Measurements from ENCODE around the gene USP15. TPM values are rescaled to one million over a fixed set of nuclear protein-coding genes. Genes with fewer than 3 reads are reported as not detected.

The USP15 gene
- total RNA-seq (2014; rRNA removed; shearing (Covaris generic)), result 29.0 and 37.7 TPM in 2 replicates
- polyA plus RNA-seq (2015; cell fraction: cytosol; rRNA removed), result 18.3 and 25.0 TPM in 2 replicates
- polyA plus RNA-seq (2015; cell fraction: nucleus; rRNA removed), result 107 and 137 TPM in 2 replicates

GRCh38 chr12:62259993-62260732 is at the start of gene USP15:
Gene USP15 (plus strand): TSS chr12:62260404. CDS start chr12:62260415, 11 bp downstream.
- DNase-seq (ENCODE audit: low read depth, low spot score), result peak; percentile 95
- in situ Hi-C loops (cut with HindIII; ENCODE audit: low pct_unique_long_range_greater_than_20kb, low sequenced_read_pairs), result no loop called here

DNA sequence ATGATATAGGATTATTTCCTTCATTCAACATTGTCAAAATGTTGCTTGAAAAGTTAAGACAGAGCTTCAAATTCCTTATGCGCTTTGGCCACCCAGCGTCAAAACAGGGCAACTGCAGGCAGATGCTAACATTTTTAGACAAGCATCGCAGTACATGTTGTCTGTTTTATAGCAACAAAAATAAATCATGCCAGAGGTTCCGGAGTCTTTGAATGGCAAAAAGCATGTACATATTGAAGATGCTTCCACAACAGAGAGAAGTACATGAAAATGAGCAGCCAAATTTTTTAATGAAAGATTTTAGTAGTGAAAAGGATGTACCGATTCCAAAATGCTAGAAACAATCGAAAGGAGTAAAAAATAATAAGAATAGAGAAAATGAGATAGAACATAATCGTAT is 49.8 kb upstream of the USP15 start:
- peak; percentile 63 for DNase-seq (ENCODE audit: low read depth, low spot score)
- in situ Hi-C loops (cut with HindIII; ENCODE audit: low pct_unique_long_range_greater_than_20kb, low sequenced_read_pairs), result no loop called here

DNA sequence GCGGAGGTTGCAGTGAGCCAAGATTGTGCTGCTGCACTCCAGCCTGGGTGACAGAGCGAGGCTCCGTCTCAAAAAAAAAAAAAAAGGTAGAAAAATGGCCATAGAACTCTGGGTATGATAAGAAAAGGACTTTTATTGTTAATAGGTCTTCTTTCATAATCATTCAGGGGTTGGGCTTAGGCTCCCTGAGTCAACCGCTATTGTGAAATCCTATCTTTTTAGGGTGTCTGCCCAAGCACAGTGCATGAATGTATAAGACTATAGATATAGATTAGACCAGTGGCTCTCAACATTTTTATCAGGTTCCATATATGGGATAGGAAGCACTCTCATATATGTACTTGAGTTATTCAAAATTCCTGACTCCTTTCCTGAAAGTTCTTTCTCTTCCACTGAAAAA is 48.7 kb upstream of the USP15 start:
- no peak for DNase-seq (ENCODE audit: low read depth, low spot score)
- in situ Hi-C loops (cut with HindIII; ENCODE audit: low pct_unique_long_range_greater_than_20kb, low sequenced_read_pairs), result no loop called here

DNA sequence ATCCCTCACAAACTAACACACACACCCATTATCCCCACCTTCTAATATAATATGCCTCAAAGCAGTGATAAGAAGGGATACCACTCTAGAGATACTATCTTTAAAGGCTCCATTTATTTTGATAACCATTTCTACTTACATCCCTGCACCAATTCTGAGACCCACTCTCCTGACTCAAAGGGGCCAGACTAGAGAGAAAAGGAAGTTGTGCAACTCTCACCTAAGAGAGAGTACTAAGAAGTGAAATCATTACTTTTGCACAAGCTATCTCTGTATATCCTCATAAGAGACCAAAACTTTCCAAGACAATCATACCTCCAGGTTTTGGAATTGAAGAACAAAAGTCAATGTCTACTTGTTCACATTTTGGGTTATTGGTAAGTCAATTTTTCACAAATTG is 45.4 kb upstream of the USP15 start:
- in situ Hi-C loops (cut with HindIII; ENCODE audit: low pct_unique_long_range_greater_than_20kb, low sequenced_read_pairs), result no loop called here

DNA sequence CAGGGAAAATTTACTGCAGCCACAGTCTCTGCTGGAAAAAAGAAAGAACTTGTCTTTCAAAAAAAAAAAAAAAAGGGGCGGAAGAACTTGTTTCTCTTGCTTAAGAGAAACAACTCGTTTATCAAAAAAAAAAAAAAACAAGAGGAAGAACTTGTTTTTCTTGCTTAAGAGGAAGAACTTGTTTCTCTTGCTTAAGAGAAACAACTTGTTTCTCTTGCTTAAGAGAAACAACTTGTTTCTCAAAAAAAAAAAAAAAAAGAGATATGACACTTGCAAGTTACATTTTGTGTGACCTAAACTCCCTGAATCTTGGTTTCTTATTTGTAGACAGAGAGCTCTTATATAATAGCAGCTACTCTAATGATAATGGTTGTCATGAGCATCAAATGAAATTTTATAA is 44.7 kb upstream of the USP15 start:
- no peak for DNase-seq (ENCODE audit: low read depth, low spot score)
- in situ Hi-C loops (cut with HindIII; ENCODE audit: low pct_unique_long_range_greater_than_20kb, low sequenced_read_pairs), result no loop called here

More for the DNA sequence above, 45.4 kb upstream of the USP15 start:
- DNase-seq (ENCODE audit: low read depth, low spot score), result no peak

DNA sequence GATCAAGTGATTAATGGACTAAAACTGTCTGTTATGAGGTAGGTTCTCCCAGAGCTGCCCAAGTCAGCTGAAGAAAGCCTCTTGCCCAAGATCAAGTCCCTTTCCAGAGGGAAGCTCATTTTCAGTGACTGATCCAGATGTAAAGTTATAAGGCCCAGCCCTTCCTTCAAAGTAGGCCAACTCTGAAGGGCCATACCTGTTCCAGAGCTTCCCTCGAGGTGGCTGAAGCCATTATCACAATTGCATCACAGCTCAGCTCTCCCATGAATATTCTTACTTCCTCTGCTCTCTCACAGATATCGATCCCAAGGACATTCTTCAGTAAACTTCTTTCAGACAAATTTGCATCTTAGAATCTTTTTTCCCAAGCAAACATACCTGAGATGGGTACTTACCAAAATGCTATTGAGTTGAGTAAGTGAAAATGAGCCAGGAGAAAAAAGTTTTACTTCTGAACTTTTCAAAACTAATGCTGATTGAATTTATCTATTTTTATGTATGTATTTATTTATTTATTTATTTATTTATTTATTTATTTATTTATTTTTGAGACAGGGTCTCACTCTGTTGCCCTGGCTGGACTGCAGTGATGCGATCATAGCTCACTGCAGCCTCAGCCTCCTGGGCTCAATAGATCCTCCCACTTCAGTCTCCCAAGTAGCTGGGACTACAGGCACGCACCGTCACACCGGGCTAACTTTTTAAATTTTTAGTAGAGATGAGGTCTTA is 42.6 kb upstream of the USP15 start:
- no peak for DNase-seq (ENCODE audit: low read depth, low spot score)
- in situ Hi-C loops (cut with HindIII; ENCODE audit: low pct_unique_long_range_greater_than_20kb, low sequenced_read_pairs), result no loop called here

DNA sequence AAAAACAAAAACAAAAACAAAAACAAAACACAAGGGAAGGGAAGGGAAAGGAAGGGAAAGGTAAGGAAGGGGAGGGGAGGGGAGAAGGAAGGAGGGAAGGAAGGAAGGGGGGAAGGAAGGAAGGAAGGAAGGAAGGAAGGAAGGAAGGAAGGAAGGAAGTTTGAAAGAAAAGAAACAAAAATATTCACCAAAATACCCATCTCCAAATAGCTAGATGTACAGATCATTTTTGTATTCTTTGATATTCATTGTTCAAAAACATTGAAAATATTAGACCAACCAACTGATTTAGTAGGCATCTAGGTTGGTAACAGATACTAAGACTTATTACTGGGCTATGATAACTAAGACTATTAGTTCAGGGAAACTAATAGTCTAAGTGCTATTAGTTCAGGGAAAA is 39.1 kb upstream of the USP15 start:
- DNase-seq (ENCODE audit: low read depth, low spot score), result no peak
- in situ Hi-C loops (cut with HindIII; ENCODE audit: low pct_unique_long_range_greater_than_20kb, low sequenced_read_pairs), result no loop called here

GRCh38 chr12:62224601-62225000 is 35.6 kb upstream of the USP15 start:
- in situ Hi-C loops (cut with HindIII; ENCODE audit: low pct_unique_long_range_greater_than_20kb, low sequenced_read_pairs), result no loop called here
- no peak for DNase-seq (ENCODE audit: low read depth, low spot score)

GRCh38 chr12:62227091-62227490 is 33.1 kb upstream of the USP15 start:
- no peak for DNase-seq (ENCODE audit: low read depth, low spot score)
- in situ Hi-C loops (cut with HindIII; ENCODE audit: low pct_unique_long_range_greater_than_20kb, low sequenced_read_pairs), result no loop called here

DNA sequence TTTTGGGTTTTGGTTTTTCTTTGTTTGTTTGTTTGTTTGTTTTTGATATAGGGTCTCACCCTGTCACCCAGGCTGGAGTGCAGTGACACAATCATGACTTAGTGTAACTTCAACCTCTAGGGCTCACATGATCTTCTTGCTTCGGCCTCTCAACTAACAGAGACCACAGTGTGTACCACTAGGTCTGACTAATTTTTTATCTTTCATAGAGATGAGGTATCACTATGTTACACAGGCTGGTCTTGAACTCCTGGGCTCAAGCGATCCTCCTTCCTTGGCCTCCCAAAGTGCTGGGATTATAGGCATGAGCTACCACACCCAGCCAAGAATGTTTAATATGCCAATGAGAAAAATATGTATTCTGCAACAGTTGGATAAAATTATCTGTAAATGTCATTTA is 29.6 kb upstream of the USP15 start:
- DNase-seq (ENCODE audit: low read depth, low spot score), result no peak
- in situ Hi-C loops (cut with HindIII; ENCODE audit: low pct_unique_long_range_greater_than_20kb, low sequenced_read_pairs), result no loop called here

DNA sequence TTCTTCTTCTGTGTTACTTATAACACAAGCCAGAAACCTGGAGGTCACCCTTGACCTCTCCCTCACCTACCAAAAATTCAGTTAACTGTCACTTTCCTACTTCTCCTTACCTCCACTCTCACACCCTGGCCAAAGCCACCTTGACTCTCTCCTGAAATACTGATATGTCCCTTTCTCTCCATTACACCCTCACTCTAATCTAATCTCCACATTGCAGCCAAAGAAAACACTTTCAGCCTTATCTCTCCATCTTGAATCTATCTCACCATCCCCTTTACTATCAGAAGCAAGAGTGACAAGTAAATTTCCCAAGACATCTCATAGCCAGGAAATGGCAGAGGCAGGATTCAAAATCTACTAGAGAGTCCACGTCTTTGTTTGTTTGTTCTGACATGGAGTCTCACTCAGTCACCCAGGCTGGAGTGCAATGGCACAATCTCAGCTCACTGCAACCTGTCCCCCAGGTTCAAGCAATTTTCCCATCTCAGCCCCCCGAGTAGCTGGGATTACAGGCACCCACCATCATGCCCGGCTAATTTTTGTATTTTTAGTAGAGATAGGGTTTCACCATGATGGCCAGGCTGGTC is 28.0 kb upstream of the USP15 start:
- in situ Hi-C loops (cut with HindIII; ENCODE audit: low pct_unique_long_range_greater_than_20kb, low sequenced_read_pairs), result no loop called here
- DNase-seq (ENCODE audit: low read depth, low spot score), result no peak

GRCh38 chr12:62233805-62234204 is 26.4 kb upstream of the USP15 start:
- in situ Hi-C loops (cut with HindIII; ENCODE audit: low pct_unique_long_range_greater_than_20kb, low sequenced_read_pairs), result no loop called here
- DNase-seq (ENCODE audit: low read depth, low spot score), result no peak

- no peak for DNase-seq (ENCODE audit: low read depth, low spot score)
- in situ Hi-C loops (cut with HindIII; ENCODE audit: low pct_unique_long_range_greater_than_20kb, low sequenced_read_pairs), result no loop called here
Observed at GRCh38 chr12:62239571-62239970, 20.6 kb upstream of the USP15 start.

GRCh38 chr12:62247281-62248045 is 12.7 kb upstream of the USP15 start:
- in situ Hi-C loops (cut with HindIII; ENCODE audit: low pct_unique_long_range_greater_than_20kb, low sequenced_read_pairs), result no loop called here
- DNase-seq (ENCODE audit: low read depth, low spot score), result no peak

DNA sequence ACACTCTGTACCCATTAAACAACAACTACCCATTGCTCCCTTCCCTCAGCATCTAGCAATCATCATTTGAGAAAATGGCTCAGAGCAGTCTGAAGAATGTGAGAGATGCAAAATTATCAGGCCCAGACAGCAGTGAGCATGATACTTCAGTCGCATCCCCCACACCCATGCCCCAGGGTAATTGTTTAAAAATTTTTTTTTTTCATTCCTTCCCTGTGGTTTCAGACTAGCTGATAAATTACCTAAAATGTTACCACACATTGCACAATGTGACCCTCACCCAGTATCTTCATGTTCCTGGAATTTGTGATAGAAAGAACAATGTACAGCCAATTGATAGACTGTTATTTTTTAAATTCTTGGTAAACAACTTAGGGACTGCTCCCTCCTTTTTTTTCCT is 11.3 kb upstream of the USP15 start:
- no peak for DNase-seq (ENCODE audit: low read depth, low spot score)

GRCh38 chr12:62249419-62249818 is 10.8 kb upstream of the USP15 start:
- DNase-seq (ENCODE audit: low read depth, low spot score), result no peak
- in situ Hi-C loops (cut with HindIII; ENCODE audit: low pct_unique_long_range_greater_than_20kb, low sequenced_read_pairs), result no loop called here

More for the DNA sequence above, 11.3 kb upstream of the USP15 start:
- in situ Hi-C loops (cut with HindIII; ENCODE audit: low pct_unique_long_range_greater_than_20kb, low sequenced_read_pairs), result no loop called here

DNA sequence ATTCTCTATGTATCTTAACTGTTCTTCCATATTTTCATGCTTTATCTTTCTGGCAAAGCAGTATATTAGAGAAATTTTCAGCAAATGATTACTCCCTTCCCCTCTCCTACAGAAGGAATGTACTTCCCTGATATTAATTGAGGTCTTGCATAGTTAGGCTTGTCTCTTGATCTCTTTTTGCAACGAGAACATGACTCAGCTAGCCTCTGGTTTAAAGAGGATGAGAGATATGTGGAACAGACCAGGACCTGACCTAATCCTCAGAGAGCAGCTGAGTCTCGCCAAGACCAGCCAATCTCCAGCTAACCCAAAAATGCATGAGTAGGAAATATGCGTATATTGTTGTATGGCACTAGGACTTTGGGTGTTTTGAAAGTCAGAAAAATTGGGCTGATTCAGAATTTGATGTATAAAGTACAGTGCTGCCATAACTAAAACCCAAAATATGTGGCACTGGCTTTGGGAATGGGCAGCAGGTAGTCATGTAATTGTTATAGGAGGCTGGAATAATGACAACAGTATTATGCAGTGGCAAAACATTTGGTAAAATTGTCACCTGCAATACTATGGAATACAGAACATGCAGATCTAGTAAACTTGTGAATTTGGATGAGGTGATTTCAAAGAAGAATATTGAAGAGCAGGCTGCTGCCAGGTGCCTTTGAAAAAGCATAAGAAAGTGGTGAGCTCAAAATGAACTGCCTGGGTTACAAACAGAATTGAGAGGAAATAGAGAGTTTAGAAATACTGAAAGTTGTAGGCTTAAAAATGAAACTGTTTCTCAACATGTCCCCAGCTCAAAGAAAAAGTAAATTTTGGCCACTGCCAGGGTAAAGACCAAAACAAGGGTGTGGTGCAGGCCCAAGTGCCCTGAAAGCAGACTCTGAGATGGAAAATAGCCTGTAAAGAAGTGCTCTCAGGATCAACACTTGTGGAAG is 9.3 kb upstream of the USP15 start:
- in situ Hi-C loops (cut with HindIII; ENCODE audit: low pct_unique_long_range_greater_than_20kb, low sequenced_read_pairs), result no loop called here
- DNase-seq (ENCODE audit: low read depth, low spot score), result no peak

All from SK-MEL-5 (cell line).